ENCODE results near the gene UST.
A peak's percentile ranks its signal among the peaks of the same experiment; 100 is the strongest.

UST gene

DNA sequence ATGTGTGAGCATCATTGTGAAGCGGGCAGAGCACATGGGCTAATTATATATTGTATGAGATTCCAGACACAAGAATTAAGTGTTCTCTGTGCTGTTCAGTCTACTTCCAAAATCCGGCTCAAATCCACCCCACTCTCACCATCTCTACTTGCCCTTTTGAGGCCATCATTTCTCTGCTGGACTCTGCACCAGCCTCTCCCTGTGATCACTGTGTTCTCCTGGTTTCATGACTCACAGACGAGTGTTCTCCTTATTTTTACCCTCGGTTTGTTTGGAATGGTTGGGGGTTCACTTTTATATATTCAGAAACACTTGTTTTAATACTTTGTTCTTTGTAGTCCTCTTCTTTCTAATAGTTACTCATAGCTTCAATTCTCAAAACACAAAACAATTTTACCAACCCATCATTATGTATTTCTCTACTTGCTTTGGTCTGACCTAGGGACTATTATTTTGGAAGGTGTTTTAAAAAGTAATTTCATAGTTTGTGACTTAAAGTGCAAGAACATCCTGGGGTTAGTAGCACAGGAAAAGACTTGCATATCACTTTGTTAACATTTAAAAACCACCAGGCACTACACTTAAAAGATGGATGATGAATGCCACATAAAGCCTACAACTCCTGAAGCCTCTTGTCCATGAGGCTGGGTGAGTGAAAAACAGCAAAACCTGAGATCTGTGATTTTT is 82.7 kb downstream of the UST start:
- Histone ChIP-seq H3K27me3 (replicated peaks; ENCODE audit: control insufficient read depth, insufficient read depth, low read length) (no peaks in the 10 kb centered on the region), H3K9me3 (ENCODE audit: control insufficient read depth, low read length) (no peaks in the 10 kb centered on the region), H3K36me3 (ENCODE audit: control insufficient read depth, insufficient read depth, low read length, severe bottlenecking) (no peaks in the 10 kb centered on the region), H3K9ac (ENCODE audit: low read length) (no peak overlapping the region), H3K4me3 (ENCODE audit: low read length) (no peak overlapping the region), H3K4me1 (ENCODE audit: control insufficient read depth, insufficient read depth, low read length) (peaks cover 37% of the 10 kb centered on the region)
- no peak for DNase-seq (ENCODE audit: low read depth)

DNA sequence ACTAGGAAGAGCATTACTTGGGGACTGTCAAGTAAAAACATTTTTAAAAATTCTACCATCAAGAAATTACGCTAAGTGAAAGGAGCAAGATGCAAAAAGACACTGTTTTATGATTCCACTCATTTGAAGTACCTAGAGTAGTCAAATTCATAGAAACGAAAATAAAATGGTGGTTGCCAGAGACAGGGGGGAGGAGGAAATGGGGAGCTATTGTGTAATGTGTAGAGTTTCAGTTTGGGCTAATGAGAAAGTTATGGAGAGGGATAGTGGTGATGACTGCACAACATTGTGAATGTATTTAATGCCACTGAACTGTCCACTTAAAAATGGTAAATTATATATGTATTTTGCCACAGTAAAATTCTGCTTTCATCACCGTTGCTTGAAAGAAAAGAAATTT is 83.8 kb downstream of the UST start:
- Histone ChIP-seq H3K9me3 (ENCODE audit: control insufficient read depth, low read length) (no peaks in the 10 kb centered on the region), H3K36me3 (ENCODE audit: control insufficient read depth, insufficient read depth, low read length, severe bottlenecking) (no peaks in the 10 kb centered on the region), H3K27me3 (replicated peaks; ENCODE audit: control insufficient read depth, insufficient read depth, low read length) (no peaks in the 10 kb centered on the region), H3K4me3 (ENCODE audit: low read length) (no peak overlapping the region), H3K9ac (ENCODE audit: low read length) (no peak overlapping the region), H3K4me1 (ENCODE audit: control insufficient read depth, insufficient read depth, low read length) (peaks cover 34% of the 10 kb centered on the region)
- DNase-seq (ENCODE audit: low read depth): no peak

DNA sequence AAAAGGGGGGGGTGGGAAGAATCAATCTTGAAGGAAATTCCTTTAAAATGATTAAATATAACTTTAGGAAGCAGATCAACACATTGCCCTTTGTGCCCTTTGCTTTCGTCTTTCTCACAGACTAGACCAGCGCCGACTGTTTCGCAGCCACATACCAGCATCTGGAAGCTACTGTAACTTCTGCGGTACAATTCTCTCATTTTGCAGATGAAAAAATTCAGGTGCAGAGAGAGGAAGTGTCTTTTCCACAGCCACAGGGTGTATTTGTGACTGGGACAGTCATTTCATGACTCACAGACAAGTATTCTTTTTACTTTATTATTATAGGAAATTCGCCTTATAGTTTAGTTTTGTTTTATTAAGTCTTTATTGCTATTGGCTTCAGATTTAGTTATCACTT is 84.2 kb downstream of the UST start:
- H3K4me3 ChIP-seq (ENCODE audit: low read length): peak overlapping the region; percentile 9
- peaks cover 35% of the 10 kb centered on the region for H3K4me1 ChIP-seq (ENCODE audit: control insufficient read depth, insufficient read depth, low read length)
- no peak for DNase-seq (ENCODE audit: low read depth)
- no peaks in the 10 kb centered on the region for H3K9me3 ChIP-seq (ENCODE audit: control insufficient read depth, low read length)
- no peaks in the 10 kb centered on the region for H3K27me3 ChIP-seq (replicated peaks; ENCODE audit: control insufficient read depth, insufficient read depth, low read length)
- no peaks in the 10 kb centered on the region for H3K36me3 ChIP-seq (ENCODE audit: control insufficient read depth, insufficient read depth, low read length, severe bottlenecking)
- H3K9ac ChIP-seq (ENCODE audit: low read length): no peak overlapping the region

DNA sequence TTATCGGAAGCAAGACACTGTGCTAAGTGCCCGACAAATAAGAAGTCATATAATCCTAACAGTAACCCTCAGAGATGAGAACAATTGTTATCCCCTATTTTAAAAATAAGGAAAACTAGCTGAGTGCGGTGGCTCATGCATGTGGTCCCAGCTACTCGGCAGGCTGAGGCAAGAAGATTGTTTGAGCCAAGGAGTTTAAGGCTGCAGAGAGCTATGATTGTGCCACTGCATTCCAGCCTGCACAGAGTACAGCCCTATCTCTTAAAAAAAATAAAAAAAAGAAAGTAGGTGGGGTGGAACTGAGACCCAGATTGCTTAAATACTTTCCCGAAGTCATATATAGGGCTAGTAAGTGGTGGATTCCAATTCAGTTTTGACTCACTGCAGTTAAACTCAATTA is 84.7 kb downstream of the UST start:
- peak; percentile 65 for DNase-seq (ENCODE audit: low read depth)
- H3K36me3 ChIP-seq (ENCODE audit: control insufficient read depth, insufficient read depth, low read length, severe bottlenecking): no peaks in the 10 kb centered on the region
- H3K27me3 ChIP-seq (replicated peaks; ENCODE audit: control insufficient read depth, insufficient read depth, low read length): no peaks in the 10 kb centered on the region
- peaks cover 40% of the 10 kb centered on the region for H3K4me1 ChIP-seq (ENCODE audit: control insufficient read depth, insufficient read depth, low read length)
- no peak overlapping the region for H3K9ac ChIP-seq (ENCODE audit: low read length)
- peak overlapping the region; percentile 9 for H3K4me3 ChIP-seq (ENCODE audit: low read length)
- H3K9me3 ChIP-seq (ENCODE audit: control insufficient read depth, low read length): no peaks in the 10 kb centered on the region

DNA sequence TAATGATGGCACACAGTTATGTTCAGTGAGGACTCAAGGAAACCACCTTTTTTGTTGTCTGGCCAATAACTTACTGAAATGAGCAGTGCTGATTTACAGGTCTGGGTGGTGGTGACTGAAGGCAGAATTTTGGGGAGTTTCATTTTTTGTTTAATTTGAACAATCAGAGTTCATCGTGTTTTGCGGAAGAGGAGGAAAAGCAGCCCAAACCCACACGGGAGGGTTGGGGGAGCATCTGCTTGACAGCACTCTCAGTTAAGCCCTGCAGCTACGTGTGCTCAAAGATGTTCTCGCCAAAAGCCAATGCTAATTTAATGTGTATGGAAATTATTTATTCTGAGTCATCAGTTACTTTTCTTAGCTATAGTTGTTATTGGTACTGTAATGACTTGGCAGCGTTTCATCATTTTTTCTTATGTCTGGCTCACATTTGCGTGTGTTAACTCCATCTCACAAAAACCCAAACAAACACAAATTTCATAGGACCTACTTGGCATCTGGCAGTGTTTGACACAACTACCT is 89.2 kb downstream of the UST start:
- H3K4me1 ChIP-seq (ENCODE audit: control insufficient read depth, insufficient read depth, low read length): peaks cover 24% of the 10 kb centered on the region
- H3K9me3 ChIP-seq (ENCODE audit: control insufficient read depth, low read length): no peaks in the 10 kb centered on the region
- peak; percentile 95 for DNase-seq (ENCODE audit: low read depth)
- H3K27me3 ChIP-seq (replicated peaks; ENCODE audit: control insufficient read depth, insufficient read depth, low read length): no peaks in the 10 kb centered on the region
- H3K36me3 ChIP-seq (ENCODE audit: control insufficient read depth, insufficient read depth, low read length, severe bottlenecking): no peaks in the 10 kb centered on the region
- peak overlapping the region; percentile 8 for H3K9ac ChIP-seq (ENCODE audit: low read length)
- H3K4me3 ChIP-seq (ENCODE audit: low read length): peak overlapping the region; percentile 31

DNA sequence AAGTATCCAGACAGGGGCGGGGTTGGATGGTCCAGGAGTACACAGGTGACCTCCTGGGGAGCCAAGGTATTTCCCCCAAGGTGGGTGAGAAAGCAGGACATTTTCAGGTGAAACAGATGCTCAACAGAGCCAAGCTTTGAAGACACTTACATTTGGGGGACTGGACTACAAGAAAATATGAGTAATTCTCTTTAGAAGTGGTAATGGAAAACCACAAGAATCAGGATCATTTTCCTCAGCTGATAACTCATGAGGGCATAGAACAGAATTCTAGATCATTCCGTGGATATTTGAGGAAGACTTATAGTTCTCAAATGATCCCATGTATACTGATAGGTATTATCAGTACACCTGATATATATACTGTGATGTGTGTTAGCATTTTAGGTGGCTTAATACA is 89.9 kb downstream of the UST start:
- Histone ChIP-seq H3K36me3 (ENCODE audit: control insufficient read depth, insufficient read depth, low read length, severe bottlenecking) (no peaks in the 10 kb centered on the region), H3K9me3 (ENCODE audit: control insufficient read depth, low read length) (no peaks in the 10 kb centered on the region), H3K4me3 (ENCODE audit: low read length) (no peak overlapping the region), H3K27me3 (replicated peaks; ENCODE audit: control insufficient read depth, insufficient read depth, low read length) (no peaks in the 10 kb centered on the region), H3K4me1 (ENCODE audit: control insufficient read depth, insufficient read depth, low read length) (peaks cover 17% of the 10 kb centered on the region), H3K9ac (ENCODE audit: low read length) (no peak overlapping the region)
- no peak for DNase-seq (ENCODE audit: low read depth)

DNA sequence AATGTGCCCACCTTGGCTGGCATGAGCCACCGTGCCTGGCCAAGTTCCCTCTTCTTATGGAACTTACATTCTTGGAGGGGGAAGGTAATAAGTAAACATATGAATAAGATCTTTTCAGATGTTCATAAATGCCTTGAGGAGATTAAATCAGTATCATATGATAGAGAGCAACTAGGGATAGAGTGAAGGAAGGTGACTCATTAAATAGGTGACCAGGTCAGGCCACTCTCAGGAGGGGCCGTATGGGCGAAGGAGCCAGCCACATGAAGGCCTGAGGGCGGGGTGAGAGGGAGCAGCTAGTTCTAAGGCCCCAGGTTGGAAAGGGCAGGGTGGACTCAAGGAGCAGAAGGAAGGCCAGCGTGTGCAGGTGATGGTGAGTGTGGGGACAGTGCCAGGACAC is 91.1 kb downstream of the UST start:
- H3K9me3 ChIP-seq (ENCODE audit: control insufficient read depth, low read length): no peaks in the 10 kb centered on the region
- no peaks in the 10 kb centered on the region for H3K27me3 ChIP-seq (replicated peaks; ENCODE audit: control insufficient read depth, insufficient read depth, low read length)
- H3K4me3 ChIP-seq (ENCODE audit: low read length): no peak overlapping the region
- DNase-seq (ENCODE audit: low read depth): no peak
- no peaks in the 10 kb centered on the region for H3K36me3 ChIP-seq (ENCODE audit: control insufficient read depth, insufficient read depth, low read length, severe bottlenecking)
- H3K9ac ChIP-seq (ENCODE audit: low read length): no peak overlapping the region
- peaks cover 14% of the 10 kb centered on the region for H3K4me1 ChIP-seq (ENCODE audit: control insufficient read depth, insufficient read depth, low read length)

DNA sequence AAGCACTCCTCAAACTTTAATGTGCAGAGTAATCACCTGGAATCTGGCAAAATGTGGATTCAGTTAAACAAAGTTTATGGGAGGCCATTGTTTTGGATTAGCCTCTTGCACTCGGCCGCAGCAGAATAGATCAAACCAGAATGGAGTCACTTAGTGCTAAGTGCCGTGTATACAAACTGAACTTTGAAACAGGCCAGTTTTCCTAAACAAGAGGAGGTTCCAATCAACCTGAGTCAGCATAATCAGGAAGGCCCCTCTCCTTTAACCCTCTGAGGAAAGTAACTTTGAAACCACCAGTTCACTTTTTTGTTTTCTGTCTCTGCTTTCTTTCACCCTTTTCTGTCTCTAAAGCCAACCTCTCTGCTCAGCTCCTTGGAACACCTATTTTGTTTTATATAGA is 92.2 kb downstream of the UST start:
- no peak overlapping the region for H3K9ac ChIP-seq (ENCODE audit: low read length)
- no peak for DNase-seq (ENCODE audit: low read depth)
- no peak overlapping the region for H3K4me3 ChIP-seq (ENCODE audit: low read length)
- H3K36me3 ChIP-seq (ENCODE audit: control insufficient read depth, insufficient read depth, low read length, severe bottlenecking): no peaks in the 10 kb centered on the region
- H3K4me1 ChIP-seq (ENCODE audit: control insufficient read depth, insufficient read depth, low read length): peaks cover 14% of the 10 kb centered on the region
- H3K27me3 ChIP-seq (replicated peaks; ENCODE audit: control insufficient read depth, insufficient read depth, low read length): no peaks in the 10 kb centered on the region
- H3K9me3 ChIP-seq (ENCODE audit: control insufficient read depth, low read length): no peaks in the 10 kb centered on the region

DNA sequence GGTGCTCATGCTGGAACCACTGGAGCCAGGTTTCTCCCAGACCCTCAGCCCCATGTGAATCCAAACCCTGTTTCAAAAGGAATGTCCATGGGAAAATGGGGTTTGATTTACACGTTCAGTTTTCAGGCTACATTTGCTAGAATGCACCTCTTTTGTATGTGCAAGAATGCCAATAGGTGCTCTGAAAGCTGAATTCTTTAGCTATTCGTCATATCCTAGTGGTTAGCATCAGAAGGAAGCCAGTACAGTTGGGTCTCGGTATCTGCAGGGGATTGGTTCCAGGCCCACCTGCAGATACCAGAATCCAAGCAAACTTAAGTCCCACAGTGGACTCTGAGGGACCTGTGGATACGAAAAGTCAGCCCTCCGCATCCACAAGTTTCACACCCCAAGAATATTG is 93.4 kb downstream of the UST start:
- Histone ChIP-seq H3K36me3 (ENCODE audit: control insufficient read depth, insufficient read depth, low read length, severe bottlenecking) (no peaks in the 10 kb centered on the region), H3K9ac (ENCODE audit: low read length) (no peak overlapping the region), H3K27me3 (replicated peaks; ENCODE audit: control insufficient read depth, insufficient read depth, low read length) (no peaks in the 10 kb centered on the region), H3K9me3 (ENCODE audit: control insufficient read depth, low read length) (no peaks in the 10 kb centered on the region), H3K4me1 (ENCODE audit: control insufficient read depth, insufficient read depth, low read length) (peaks cover 14% of the 10 kb centered on the region), H3K4me3 (ENCODE audit: low read length) (no peak overlapping the region)
- DNase-seq (ENCODE audit: low read depth): no peak

DNA sequence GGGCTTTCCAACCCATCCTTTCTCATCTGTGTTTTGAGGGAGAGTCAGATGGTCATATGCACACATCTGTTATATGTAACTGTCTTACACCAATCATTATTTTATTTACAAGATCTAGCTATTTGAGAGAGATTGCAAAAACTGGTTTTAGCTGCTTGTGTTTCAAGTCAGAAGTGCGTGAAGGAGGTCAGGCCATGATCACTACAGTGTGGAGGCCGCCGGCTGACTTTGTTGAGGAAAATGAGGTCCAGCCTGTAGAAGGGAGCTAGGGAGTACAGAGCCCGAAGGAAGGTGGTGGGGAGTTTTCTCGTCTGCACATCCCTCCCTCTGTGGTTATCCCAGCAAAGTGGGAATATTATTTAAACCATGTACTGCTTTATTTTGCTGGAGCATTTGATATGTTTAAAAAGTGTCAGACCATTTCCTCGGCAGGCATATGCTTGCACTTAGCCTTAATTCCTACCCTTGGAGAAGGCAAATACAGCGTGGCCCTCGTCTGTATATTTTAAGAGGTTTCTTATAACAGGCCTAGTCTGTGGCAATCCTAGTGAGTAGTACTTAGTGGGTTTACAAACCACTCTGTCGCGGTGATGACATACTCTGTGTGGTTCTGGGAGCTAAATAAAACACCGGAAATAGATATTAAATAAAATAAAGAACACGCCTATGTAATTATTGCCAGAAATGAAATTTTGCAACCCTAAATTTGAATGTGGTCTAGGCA is 95.6 kb downstream of the UST start:
- Histone ChIP-seq H3K4me3 (ENCODE audit: low read length) (no peak overlapping the region), H3K36me3 (ENCODE audit: control insufficient read depth, insufficient read depth, low read length, severe bottlenecking) (no peaks in the 10 kb centered on the region), H3K9ac (ENCODE audit: low read length) (no peak overlapping the region), H3K4me1 (ENCODE audit: control insufficient read depth, insufficient read depth, low read length) (peaks cover 9% of the 10 kb centered on the region), H3K27me3 (replicated peaks; ENCODE audit: control insufficient read depth, insufficient read depth, low read length) (no peaks in the 10 kb centered on the region), H3K9me3 (ENCODE audit: control insufficient read depth, low read length) (no peaks in the 10 kb centered on the region)
- no peak for DNase-seq (ENCODE audit: low read depth)

DNA sequence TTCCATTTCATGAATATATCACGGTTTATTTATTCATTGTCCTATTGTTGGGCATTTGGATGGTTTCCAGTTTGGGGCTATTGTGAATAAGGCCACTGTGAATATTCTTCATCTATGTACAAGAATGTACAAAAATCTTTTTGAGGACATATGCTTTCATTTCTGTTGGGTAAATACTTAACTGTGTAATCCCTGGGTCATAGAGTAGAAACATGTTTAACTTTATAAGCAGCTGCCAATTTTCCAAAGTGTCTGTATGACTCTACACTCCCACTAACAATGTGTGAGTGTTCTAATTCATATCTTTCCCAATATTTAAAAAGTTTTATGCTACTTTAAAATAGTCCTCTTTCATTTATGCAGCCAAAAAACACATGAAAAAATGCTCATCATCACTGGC is 98.6 kb downstream of the UST start:
- Histone ChIP-seq H3K4me1 (ENCODE audit: control insufficient read depth, insufficient read depth, low read length) (peaks cover 20% of the 10 kb centered on the region), H3K4me3 (ENCODE audit: low read length) (no peak overlapping the region), H3K36me3 (ENCODE audit: control insufficient read depth, insufficient read depth, low read length, severe bottlenecking) (no peaks in the 10 kb centered on the region), H3K9me3 (ENCODE audit: control insufficient read depth, low read length) (no peaks in the 10 kb centered on the region), H3K27me3 (replicated peaks; ENCODE audit: control insufficient read depth, insufficient read depth, low read length) (no peaks in the 10 kb centered on the region), H3K9ac (ENCODE audit: low read length) (no peak overlapping the region)
- DNase-seq (ENCODE audit: low read depth): no peak
